Pons (tissue), 1 donor: ENCODE measurements around the gene CATSPERB.
"Not testable (repeated sequence)": the region's sequence is repeated elsewhere in the genome, so short reads cannot be mapped to it uniquely, and the experiment has no call there.

Experiments
- DNase-seq: peaks from one replicate; pipeline ENCODE4 v3.0.0-alpha.2; 2016; ENCODE audit warnings: low spot score

Gene CATSPERB, protein sequence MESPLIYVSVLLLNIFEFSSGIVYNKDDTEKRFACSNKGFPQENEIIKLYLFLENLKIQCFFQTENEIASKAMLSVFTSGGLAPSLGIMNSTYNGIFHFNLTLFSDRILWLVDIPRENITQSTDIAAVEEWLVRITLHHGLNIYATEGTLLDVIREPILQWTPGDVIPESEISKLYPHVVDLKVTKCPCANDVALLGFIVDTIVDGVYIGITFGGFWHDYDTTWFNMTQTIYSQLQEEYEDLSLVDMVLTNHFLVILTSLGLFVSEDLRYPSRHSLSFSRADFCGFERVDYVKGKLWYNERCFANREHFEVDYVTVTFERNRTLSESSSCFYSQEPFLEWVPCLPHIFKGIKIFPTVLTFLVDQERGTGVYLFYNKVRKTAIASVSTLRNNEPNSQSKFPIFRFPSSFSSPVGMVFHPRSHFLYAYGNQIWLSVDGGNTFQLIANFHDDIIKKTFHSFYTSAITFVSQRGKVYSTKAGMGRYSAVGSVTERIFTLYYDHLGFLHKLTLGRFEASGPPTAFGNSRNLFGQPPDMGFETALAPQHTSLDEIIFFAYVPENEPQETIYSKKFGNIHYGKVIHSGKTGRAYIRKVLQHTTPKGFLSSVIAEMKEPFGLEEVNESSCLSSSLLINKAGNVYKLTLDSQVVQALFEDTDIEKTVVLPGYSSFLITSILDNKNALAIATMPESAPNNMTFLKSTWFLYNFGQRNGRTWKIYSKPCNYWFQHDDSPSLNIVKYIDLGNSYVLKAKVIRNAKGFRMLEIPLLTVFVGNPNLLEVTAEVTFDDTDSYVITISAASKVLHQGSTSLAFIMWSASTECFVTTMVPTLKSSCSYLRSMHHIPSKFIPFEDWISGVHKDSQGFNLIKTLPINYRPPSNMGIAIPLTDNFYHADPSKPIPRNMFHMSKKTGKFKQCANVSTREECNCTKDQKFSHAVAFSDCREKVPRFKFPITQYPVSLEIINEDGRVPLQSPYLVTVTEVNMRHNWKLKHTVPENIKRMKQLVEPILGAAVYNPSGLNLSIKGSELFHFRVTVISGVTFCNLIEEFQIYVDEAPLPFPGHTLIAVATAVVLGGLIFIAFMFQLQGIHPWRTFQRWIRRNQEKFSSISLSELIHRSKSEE

DNA sequence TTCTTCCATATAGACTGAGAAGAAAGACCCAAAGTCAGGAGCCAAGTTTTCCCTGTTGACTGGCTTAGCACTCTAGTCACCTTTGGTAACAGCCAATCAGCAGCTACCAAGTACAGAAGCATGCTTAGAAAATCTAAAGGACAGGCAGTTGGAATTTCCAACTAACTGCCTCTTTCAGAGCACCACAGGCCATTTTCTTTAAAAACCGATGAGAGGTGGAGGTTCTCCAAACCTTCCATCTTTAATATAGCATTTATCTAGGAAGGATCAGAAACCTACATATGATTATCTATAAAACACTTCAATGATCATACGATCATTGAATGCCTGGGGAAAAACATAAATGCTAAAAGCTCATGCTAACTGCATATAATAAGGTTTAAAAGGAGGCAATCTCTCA is at the start of gene CATSPERB:
Gene CATSPERB, minus strand, starts transcription at position 101 of the 400 bp plus-strand sequence. CDS start 2,607 bp downstream, outside the sequence.
- no peak for DNase-seq

DNA sequence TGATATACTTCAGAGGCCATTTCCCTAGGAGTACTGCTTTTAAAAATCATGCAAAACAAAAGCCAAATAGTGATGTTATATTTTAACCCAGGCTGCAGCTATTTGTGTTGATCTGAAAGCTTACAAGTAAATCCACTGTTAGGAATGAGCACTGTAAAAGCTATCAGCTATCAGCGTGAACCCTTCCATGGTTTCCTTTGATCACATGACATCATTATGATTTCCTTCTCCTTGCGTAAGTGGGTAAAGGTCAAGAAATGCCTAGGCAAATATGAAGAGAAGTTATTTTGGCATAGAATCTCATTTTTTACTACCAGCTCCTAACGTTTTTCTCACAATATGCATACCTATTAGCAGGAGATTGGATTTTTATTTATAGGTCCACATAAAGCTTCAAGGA is 48.6 kb upstream of the CATSPERB start:
- no peak for DNase-seq

DNA sequence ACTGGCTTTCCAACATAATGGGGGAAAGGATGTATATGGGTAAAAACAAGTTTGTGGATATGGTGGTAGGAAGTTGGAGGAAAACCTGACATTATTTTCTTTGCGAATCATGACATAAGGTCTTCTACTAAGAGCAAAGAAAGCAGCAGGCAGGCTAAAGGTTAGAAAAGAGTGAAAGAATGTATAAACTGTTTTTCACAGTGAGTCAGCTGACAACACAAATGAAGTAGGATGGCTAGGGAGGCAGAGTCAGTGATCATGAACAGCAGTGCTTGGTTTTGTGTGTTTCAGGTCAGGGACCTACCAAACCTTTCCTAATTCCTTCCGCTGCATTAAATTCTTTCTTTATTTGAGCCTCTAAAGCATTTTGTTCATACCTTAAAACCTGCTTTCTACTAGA is 46.3 kb upstream of the CATSPERB start:
- DNase-seq: no peak

DNA sequence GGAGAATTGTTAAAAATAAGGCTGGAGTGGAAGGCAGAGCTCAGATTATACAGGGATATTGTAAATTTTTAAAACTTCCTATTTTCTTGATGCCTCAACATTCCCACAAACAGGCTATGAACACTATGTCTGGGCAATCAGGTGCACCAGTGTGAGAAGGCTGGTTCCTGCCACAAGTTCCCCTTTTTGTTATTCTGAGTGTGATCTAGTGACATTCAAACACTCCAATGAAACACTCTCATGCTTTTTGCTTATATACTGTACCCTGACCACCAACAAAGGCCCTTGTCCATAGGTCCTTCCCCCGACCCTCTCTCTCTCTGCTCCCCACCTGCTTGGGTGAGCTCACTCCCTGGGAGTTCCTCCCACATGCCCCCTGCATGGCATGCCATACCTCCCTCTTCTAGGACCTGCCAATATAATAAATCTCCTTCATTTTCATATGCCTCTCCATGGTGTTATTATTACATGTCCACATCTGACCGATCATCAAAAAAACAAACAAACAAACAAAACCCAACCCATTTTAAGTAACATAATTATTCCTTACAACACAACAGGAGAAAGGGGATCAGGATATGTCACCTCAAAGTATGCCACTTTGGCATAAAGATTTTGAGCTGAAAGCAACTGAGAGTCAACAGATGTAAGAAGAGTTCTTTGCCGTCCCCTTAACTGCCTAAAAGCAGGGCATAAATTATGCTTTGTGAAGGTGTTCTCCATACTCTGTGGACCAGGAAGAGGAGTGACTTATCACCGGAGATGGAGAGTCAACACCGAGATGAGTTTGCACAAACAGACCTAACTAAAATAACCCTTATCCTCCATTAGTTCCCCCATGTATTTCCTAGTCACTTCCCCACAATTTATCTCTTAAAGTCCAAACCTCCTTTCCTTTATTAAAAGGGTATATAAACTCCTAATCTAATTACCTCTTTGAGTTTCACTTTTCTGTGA is 42.5 kb upstream of the CATSPERB start:
- no peak for DNase-seq

DNA sequence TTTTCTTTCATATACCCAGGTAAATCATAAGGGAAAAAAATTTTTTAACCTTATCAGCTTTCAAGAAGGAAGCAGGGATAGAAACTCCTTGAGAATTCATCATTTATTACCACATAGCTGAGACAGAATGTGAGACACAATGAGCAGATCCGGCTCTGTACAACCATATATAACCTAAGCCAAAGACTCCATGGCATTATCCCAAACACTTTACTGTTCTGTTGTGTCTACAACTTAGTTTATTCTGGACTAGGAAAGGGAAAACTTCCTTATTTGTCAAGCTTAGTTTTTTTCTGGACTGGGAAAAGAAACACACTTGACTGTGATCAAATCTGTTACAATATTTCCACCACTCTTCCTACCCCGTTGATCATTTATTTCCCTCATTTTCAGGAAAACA is 38.3 kb upstream of the CATSPERB start:
- no peak for DNase-seq

DNA sequence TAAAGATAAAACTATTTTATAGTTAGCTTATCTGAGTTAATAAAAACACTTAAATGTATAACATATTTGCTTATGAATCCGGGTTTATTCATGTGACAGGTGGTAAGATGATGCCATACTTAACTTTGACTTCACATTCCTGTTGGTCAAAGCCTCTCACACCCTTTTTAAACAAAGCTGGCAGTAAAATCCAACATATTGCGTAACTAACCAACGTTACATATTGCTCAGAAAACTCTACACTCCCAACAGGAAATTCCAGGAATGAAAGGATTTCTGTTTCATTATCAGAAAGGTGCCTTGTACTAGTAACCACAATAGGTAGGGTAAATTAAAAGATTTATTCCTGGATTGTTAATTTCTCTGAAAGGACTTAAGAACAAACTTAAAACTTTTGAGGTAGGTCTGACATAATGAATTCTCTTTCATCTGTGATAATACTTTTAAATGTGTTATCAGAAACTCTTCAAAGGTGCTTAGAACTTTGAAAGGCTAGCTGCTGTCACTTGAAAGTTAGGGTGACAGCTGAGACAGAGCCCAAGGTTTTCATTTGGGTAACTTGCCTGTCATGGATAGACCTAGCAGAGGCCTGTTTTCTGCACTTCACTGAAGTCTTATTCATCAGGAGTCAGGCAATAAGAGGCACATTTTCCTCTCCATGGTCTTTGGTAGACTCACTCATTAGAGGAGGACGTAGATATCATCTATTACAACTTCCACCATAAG is 23.8 kb upstream of the CATSPERB start:
- DNase-seq: no peak

DNA sequence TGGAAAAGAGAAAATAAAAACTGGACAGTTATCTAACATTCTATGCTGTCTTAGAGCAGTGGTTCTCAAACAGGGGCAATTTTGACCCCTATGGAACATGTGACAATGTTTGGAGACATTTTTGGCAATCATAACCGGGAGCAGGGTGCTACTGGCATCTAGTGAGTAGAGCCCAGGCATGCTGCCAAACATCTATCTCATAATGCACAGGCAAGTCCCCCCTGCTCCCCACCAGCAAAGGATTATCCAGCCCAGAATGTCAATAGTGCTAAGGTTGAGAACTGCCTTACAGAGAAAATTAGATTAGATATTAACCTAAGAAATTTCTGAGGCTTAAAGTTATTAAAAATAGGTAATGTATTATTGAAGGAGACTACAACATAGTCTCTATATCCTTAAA is 22.9 kb upstream of the CATSPERB start:
- DNase-seq: no peak

DNA sequence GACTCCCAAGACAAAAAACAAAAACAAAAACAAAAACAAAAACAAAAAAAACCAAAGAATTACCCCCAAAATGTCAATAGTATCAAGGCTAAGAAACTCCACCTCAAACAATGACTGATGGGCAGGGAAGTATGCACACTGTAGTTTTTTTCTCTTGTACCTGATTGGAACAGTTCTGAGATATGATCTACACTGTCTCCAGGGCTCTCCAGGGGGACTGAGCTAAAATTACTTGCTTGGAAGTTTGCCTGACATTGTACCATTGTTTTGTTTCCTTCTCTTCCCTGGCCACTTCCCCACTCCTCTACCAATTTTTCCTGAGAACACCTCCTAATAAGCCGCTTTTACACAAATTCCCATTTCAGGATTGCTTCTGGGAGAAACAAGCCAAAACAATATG is 22.3 kb upstream of the CATSPERB start:
- DNase-seq: no peak

DNA sequence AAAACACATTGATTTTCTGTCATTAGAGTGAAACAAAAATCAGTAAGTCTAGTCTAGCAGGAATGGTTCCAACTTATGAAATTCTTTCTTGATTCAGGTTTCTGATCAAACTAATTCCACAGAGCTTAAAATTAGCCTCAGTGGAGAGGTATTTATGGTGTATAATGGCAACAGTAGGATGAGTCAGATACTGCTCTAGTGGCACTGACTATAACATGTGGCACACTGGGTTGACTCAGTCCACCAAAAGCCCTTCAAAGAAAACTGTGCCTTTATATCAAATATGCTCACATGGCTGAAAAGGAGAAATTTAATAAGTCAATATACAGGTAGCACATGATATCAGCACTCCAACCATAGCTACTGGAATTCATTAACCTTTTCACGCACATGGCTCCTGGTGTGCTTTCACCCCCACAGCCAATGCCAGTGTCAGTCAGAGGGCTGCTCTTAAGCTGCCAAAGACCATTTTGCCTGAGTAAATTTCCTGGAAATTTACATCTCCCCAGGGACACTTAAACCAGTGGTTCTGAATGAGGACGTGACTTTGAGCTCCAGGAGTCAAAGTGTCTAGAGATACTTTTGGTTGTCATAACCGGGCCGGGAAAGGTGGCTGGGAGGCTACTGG is 21.7 kb upstream of the CATSPERB start:
- no peak for DNase-seq

DNA sequence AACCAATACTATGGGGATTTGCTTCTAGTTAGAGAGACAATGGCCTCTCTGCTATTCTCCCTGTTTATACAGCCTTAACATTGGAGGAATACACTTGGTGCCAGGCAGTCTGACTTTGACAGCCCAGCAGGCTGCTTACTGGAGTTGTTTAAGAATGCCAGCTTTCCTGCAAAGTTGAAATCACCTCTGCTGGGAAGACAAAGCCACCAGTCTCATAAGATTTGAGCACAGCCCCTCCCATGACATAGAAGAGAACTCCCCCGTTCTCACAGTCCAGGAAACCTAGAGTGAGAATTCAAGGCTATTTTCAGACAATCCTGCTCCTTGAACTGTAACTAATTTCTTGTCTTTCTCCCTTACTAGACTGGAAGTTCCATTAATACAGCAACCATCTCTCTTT is 21.1 kb upstream of the CATSPERB start:
- no peak for DNase-seq

DNA sequence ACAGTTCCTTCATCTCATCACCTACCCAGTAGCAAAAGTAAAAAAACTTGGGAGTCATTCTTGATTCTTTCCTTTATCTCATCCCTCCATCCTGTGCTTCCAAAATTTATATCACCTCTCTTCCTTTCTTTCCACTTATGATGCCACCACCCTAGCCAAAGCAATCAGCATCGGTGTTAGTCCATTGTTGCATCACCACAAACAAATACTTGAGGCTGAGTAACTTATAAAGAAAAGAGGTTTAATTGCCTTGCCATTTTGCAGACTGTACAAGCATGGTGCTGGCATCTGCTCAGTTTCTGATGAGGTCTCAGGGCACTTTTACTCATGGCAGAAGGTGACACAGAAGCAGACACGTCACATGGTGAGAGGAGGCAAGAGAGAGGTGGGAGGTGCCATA is 19.8 kb upstream of the CATSPERB start:
- DNase-seq: no peak

DNA sequence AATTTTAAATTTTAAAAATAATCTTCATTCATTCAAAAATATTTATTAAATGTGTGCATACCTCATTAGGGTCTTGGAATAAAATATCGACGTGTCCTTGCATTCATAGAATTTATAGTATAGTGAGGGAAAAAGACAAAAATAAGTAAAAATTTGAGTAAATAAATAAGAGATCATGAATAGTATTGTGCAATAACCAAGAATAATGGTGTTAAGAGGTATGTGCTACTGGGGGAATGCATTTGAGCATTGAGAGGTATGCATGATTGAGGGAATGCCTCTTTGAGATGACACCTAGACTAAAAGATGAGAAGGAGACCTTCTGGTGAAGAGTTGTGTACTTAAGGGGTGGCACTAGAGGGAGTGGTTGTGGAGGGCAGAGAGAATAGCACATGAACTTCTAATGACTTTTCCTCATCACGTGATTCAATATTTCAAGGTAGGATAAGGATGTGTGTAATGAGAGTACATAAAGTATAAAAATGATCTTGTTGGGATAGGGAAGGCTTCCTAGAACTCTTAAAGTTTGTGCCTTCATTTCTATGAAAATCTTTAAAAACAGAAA is 18.8 kb upstream of the CATSPERB start:
- DNase-seq: no peak

DNA sequence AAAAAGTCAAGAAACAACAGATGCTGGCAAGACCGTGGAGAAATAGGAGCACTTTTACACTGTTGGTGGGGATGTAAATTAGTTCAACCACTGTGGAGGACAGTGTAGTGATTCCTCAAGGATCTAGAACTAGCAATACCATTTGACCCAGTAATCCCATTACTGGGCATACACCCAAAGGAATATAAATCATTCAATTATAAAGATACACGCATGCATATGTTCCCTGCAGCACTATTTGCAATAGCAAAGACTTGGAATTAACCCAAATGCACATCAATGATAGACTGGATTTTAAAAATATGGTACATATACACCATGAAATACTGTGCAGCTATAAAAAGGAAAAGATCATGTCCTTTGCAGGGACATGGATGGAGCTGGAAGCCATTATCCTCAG is 18.0 kb upstream of the CATSPERB start:
- no peak for DNase-seq

DNA sequence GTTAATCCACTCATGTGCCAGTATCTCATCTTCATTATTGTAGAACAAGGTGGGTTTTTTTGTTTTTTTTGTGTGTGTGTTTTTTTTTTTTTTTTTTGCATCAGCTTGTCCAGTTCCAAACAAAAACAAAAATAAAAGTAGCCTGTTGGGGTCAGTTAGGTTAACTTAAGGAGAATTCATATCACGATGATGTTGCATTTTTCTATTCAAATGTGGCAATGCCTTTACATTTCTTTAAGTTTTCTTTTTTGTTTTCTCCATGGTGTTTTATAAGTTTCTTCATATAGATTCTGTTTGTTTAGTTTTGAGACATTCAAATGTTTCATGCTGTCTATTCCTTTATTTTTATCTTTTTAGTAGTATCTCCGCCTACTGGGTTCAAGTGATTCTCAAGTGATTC is 16.2 kb upstream of the CATSPERB start:
- no peak for DNase-seq

DNA sequence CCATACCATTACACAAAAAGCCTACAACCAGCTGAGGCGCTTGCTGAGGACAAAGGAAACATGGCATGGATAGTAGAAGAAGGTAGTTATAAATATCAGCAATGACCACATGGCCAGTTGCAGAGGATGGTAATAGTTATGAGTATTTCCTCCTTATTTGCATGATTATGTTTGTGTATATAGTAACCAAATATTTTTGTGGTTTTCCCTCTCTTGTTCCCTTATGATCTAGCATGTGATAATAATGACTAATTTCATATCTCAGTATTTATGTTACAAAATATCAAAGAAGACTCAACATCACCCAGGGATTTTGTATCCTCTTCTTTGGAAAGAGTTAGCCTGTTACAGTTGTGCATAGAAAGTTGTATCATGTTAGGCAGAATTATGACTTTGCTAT is 13.5 kb upstream of the CATSPERB start:
- DNase-seq: no peak

DNA sequence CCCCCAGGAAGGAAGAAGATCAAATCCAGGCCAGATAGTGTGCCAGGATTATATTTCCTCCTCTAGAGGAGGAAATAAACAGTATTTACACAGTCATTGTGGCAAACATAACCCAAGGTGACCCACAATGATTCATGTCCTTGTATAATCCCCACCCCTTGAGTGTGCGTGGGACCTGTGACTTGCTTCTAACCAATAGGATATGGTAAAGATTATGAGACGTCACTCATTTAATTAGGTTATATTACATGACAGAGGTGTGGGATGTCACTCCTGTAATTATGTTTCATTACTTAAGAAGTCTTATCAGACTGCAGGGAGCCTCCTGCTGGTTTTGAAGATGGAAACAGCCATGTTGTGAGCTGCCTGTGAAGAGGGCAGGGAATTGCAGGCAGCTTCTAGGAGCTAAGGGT is 12.2 kb upstream of the CATSPERB start:
- DNase-seq: no peak

DNA sequence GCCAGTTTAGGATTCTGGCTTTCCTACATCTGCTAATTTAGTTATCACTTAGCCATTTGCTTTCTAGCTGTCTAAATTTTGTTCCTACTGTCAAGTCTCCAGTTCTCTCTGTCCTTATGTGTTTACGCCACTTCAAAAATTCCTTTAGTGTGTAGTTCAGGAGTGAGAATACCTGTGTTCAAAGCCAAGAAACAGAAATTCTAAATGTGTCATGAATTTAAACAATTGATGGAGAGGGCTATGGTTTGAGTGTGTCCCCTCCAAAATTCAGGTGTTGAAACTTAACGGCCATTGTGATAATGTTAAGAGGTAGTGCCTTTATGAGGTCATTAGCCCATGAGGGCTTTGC is 11.4 kb upstream of the CATSPERB start:
- DNase-seq: no peak

DNA sequence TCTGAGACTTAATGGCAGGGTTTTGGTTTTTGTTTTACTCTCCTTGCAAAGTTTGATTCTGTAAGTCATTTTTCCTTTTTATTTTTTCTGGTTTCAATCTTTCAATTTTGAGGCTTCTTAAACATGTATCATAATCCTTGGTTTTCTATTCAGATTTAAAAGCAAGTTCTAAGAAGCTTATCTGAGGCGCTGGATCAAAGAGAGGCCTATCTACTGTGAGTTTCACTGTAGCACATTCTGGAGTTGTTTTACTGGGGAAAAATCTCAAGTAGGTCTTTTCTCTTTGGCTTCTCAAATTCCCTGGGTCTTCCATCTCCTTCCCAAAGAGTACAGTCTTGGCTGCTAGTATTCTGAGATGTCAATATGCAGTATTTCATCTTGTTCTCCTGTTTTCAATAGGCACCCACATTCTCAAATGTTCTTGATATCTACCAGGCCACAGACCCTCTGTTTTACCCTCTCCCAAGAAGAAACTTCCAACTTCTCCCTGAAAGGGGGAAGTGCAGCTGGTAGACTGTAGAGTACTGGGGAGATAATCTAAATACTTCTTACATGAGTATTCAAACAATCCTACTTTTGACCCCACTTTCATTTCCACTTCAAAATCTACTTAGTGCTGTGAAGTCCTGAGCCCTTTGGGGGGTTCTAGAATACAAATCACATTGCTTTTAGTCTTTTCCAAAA is 10.9 kb upstream of the CATSPERB start:
- no peak for DNase-seq

DNA sequence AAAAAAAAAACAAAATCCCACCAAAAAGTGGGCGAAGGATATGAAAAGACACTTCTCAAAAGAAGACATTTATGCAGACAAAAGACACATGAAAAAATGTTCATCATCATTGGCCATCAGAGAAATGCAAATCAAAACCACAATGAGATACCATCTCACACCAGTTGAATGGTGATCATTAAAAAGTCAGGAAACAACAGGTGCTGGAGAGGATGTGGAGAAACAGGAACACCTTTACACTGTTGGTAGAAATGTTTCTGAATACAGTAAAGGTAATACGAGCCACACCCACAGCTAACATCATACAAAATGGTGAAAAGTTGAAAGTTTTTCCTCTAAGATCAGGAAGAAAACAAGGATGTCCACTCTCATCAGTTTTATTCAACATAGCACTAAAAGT is 8.0 kb upstream of the CATSPERB start:
- not testable (repeated sequence) for DNase-seq

DNA sequence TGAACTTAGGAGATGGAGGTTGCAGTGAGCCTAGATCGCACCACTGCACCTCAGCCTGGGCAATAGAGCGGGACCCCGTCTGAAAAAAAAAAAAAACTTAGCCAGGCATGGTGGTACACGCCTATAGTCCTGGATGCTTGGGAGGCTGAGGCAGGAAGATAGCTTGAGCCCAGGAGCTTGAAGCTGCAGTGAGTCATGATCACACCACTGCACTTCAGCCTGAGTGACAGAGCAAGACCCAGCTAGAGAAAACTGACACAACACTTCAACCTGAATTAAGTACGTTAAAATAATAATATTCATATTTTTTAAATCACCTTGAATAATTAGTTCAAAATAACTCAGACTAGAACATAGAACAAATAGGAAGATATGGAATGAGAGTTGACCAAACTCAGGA is 5.7 kb upstream of the CATSPERB start:
- DNase-seq: no peak
